ENCODE measurements around the gene TEX26.

TEX26 gene

DNA sequence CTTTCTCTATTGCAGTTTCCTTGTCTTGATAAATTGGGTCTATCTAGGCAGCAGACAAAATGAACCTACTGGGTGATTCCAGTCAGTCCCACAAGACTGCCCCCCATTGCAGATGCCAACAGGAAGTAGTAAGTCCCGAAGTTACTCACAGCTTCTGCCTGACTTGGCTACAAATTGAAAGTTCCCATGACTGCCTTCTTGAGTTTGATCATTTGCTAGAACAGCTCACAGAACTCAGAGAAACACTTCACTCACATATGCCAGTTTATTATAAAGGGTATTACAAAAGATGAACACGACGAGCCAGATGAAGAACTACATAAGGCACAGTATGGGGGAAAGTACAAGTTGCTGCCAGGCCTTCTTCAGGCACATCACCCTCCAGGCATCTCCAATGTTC, 50.0 kb downstream of the TEX26 start:
- no peak for DNase-seq

DNA sequence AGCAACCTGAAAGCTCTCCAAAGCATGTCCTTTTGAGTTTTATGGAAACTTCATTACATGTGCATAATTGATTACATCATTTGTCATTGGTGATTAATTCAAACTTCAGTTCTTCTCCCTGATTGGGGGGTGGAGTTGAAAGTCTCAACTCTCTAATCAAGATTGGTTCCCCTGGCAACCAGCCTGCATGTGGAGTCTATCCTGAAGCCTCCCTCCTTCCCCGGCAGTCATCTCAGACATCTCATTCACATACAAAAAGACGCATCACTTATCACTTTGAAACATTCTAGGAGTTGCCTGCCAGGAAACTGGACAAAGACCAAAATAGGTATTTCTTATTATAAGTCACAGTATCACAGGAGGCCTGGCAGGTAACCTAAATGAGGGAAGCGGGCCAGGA, 50.5 kb downstream of the TEX26 start:
- no peak for DNase-seq

DNA sequence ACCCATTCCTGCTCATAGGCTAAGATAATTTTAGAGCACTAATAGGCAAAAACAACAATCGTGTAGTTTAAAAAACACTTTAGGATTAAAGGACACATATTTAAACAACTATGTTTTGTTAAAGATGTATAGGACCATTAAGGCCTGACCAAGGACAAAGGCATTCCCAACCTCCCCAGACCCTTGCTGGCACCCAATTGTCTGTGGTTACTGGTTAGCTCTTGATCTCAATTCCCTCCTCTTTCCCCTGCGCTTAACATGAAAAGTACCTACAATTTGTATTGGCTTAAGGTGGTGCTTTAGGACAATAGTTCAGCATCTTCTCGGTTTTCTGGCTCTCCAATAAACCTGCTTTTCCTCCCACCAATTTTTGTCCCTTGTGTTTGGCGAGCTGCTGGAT, 51.0 kb downstream of the TEX26 start:
- no peak for DNase-seq

DNA sequence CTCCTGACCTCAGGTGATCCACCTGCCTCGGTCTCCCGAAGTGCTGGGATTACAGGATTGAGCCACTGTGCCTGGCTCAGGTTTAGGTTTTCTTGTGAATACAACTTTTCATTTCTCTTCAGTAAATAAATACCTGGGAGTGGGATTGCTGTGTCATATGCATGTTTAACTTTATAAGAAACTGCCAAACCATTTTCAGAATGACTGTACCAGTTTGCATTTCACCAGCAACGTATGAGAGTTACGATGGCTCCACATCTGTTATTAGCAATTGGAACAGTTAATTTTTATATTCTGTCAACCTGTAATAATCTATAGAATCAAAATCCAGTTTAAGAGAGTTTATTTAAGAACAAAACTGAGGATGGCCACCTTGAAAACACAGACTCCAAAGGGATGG, 52.2 kb downstream of the TEX26 start:
- no peak for DNase-seq

DNA sequence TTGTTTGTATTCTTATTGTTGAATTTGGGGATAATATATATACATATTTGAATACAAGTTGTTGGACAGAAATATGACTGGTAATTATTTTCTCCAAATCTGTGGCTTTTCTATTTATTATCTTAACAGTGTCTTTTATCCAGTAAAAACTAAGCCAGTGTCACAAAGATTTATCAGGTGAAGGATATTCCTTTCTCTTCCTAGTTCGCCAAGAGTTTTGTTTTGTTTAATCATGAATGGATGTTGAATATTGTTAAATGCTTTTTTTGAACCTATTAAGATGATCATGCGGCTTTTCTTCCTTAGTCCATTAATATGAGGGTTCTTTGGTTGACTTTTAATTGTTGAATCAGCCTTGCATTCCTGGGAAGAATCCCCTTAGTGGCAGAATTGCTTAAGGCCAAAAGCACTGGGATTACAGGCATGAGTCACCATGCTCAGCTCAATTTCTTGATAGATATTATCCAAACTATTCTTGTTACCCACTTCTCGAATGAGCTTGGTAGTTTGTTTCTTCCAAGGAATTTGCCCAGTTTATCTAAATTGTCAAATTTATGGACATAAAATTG, 53.3 kb downstream of the TEX26 start:
- no peak for DNase-seq

DNA sequence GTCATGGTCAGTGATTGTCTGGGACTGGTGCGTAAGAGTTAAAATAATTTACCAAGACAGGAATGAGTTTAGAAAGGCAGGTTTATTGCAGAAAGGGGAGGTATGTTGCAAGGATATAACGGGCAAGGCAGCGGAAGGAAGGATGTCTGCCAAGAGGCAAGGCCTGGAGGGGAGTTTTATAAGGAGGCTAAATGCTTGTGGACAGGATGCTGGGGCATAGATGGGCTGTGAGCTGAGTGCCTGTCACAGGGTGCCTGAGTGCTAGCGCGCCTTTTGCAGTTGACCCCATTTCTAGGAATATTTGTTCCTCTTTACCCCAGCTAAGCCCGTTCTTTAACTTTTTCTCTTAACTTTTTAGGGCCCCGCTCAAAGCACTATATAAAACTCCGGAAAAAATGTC, 58.7 kb downstream of the TEX26 start:
- peak; percentile 36 to 41 for DNase-seq

DNA sequence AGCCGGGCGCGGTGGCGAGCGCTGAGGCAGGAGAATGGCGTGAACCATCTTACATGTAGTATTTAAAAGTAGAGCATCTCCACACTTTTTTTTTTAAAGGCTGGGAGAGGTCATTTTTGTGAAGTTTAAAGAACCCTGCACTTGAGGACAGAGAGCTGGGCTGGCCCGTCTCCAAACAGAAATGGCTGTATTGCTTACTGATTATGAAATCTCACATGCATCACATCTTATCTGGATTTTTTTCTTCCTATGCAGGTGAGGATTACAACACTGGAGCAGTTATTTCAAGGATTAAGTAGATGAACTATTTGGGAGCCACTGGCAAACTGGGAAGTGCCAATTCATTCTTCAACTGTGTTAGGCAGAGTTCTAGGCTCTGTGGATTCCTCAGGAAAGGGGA, 59.5 kb downstream of the TEX26 start:
- DNase-seq, result no peak

DNA sequence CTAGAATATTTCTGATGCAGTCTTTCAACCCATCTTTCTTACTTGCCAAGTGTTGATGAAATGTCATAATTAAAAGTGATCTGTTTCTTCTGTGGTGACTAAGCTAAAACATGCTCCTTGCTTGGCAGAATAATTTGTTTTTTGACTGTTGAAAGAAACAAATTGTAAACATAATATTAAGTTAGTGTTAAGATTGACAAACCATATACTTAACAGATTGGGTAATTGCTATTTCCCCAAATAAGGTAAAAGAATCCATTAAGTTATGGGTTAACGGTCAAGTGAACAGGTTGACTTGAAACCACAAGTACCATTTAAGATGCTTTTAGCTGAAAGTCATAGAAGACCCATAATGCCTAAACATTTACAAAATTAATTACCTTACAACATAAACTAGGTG, 62.9 kb downstream of the TEX26 start:
- no peak for DNase-seq

DNA sequence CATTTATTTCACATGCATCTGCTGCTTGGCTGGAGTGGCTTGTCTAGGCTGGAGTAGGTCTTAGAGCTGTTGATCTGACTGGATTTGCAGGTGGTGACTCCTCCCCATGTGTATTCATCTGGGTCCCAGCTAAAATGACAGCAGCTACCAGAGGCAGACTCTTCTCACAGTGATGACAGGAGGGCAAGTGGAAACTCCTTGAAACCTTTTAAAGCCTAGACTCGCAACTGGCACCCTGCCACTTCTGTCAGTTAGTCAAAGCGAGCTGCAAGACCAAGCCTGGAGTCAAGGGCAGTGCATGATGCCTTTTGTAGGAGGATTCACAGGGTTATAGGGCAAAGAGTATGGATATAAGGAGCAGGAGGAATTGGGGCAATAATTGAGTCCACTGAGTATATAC, 65.2 kb downstream of the TEX26 start:
- DNase-seq, result no peak

DNA sequence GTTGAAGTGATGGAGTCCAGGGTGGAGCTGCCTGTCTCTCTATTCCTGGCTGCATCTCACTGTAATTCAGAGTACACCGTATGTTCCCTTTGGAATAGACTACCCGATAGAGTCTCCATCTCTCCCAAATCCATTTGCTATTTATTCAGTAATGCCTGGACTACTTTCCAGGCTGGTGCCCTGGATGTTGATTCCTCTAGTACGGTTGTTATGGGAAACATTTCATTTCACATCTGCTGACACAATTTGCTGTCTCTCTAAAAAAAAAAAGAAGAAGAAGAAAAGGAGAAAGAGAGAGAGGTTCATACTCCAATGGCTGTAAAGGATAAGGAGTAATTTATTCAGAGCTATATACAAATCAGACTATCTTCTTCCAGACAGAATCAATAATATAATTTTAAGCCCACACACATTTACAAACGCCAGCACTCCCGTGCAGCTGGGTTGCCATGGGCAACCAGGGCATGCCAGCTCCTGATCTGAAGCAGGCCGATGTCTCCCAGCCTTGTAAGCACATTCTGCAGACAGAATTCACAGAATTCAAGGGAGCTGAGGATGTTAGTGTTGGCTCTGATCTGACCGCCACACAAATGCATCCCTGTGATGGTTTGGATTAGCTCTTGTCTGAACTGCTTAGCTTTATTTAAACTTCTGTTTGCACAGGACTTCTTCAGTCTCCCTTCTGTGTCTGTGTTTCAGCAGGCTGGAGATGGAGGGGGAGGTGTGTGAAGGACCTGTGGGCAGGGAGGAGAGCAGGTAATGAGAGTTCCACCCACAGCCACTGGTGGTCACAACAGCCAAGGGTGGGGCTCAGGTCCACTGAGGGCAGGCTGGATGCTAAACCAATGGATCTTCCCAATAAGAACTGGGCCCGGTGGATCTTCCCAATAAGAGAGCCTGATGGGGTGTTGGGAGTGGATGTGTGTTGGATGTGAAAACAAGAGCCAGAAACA, 66.0 kb downstream of the TEX26 start:
- no peak for DNase-seq

DNA sequence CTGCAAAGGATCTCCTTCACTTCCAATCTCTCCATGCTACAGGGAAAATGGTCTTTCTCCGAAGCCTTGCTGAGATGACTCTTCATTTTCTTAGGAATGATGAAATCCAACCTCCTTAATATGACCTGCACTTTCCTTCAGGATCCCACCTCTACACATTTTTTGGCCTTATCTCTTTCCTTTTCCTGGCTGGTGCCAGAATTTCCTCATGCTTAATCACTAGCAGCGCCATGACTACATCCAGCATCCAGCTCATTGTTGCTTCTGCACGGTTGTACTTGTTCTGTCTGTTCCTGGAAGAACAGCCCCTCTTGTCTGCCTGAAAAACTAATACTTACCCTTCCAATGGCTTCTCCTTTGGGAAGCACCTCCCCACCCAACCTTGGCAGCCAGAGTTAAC, 68.4 kb downstream of the TEX26 start:
- no peak for DNase-seq

DNA sequence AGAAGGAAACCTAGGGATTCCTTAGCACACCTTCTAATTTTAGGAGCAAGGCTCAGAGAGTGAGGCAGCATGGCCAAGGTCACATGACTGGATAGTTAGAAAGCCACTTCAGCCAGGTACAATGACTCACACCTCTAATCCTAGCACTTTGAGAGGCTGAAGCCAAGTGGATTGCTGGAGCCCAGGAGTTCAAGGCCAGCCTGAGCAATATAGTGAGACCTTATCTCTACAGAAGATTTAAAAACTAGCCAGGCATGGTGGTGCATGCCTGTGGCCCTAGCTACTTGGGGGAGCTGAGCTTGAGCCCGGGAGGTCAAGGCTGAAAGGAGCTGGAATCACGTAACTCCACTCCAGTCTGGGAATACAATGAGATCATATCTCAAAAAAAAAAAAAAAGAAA, 69.2 kb downstream of the TEX26 start:
- DNase-seq, result no peak

DNA sequence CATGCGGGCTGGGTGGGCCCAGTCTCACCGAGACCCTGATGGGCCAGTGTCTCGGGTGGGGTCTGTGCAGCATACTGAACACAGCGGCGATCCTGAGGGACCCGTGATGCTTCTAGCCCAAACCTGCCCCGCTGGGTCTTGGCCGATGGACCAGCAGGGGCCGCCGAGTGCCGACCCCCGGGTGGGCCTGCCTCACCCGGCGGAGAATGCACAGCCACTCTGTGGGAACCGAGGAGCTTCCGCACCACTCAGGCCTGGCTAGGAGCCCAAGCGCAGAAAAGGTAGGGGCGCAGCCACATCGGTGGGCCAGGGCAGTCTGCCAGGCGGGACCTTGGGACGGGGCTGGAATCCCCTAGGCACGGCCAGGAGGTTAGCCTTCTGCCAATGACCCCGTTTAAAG, 72.6 kb downstream of the TEX26 start:
- no peak for DNase-seq

DNA sequence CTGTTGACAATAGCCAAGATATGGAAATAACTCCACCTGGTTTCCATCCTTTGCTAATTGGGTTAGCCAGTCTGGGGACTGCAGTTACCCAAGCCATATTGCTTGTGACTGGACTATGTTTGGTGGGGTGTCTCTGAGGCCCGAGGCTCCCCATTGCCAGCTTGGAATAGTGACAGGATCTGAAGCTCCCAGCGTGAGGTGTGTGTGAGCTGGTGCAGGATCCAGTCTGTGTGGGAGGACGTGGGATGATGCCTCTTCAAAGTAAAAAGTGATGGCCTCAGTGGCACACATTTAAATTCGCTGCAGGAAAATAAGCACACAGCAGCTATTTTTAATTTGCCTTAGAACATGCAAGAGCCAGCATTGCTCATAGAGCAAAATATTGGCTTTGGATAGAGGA, 75.0 kb downstream of the TEX26 start:
- no peak for DNase-seq

DNA sequence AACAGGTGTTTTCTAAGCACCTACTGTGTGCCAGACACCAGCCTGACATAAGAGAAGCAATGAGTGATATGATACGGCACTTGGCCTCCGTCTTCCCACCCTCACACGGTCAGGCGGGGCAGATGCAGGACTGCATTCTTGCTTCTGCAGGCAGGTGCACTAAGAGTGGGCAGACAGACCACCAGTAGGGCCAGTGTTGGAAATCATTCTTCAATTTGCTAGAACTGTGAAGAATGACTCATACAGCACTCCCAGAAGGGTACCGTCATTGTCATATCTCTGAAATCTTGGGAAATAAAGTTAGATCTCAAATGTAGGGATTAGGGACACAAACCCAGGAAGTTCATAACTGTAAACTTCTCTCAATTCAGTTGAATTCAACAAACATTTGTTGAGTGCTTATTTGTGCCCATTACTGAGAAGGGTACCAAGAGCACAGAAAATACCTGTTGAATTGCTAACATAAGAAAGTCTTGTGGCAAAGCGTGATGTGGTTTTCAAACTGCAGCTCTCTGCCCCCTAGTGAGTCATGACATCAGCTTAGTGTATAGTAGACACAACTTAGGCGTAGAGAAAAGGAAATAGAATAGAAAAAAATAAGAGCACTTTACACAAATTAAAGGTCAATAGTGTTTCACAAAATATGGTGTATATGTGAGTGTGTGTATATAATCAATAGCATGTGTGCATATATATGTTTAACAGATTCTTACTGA, 76.1 kb downstream of the TEX26 start:
- DNase-seq, result no peak

DNA sequence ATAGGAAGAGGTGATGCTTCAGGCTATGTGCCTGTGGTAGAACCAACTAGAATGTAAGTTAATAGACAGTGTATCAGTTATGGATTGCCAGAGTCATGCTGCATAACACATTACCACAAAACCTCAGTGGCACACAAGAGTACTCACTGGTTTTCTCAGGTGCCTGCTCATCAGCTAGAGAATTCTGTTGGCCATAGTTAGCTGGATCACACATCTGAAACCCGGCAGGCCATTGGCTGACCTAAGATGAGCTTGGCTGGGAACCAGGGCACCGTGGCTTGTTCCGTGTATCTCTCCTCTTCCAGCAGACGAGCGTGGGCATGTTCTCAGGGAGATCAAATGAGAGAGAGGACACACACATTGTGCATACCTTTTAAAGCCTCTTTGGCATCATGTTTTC, 76.7 kb downstream of the TEX26 start:
- DNase-seq, result no peak

DNA sequence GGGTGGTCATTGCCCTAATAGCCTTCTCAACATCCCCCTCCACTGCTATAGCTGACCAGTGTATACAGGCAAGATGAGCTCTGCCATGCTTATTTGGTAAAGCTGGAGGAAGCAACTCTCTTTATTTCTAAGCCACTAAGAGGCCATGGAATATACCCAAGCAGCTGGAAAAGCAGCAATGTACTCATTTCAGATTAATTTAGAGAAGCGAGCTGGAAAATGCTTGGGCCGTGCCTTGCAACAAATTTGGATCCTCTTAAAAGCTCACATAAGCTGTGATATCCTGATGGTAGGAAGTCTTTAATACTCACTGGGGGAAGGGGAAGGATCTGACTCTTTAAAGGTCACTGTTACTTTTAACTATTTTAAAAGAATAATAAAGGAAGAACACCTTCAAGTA, 77.8 kb downstream of the TEX26 start:
- DNase-seq, result no peak

DNA sequence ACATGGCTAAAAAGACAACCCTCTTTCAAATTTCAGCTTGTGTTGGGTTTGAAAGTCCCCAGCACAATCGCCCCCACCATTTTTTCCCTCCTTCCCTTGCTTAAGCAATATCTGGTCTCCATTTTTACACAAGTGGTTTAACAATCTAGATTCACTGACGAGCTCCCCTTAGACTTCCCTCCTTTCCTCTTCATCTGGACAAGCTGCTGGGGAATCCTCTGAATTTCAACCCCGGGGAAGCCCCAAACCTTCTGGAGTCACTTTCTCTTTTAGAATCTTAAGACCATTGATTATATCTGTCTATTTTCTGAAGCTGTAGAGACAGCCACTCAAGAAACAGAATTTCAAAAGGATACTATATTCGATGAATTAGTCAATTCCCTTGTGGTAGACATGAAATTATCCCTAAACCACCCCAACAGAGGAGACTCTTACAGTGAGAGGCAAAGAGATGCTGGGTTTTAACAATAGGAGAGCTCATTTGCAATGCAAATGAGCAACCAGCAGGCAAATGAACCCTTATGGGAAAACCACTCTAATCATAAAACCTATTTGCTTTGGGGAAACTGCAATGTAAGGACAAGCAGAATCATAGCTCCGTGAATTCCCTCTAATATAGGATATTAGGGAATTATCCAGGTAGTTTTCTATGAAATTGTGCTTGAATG, 78.9 kb downstream of the TEX26 start:
- DNase-seq, result no peak

DNA sequence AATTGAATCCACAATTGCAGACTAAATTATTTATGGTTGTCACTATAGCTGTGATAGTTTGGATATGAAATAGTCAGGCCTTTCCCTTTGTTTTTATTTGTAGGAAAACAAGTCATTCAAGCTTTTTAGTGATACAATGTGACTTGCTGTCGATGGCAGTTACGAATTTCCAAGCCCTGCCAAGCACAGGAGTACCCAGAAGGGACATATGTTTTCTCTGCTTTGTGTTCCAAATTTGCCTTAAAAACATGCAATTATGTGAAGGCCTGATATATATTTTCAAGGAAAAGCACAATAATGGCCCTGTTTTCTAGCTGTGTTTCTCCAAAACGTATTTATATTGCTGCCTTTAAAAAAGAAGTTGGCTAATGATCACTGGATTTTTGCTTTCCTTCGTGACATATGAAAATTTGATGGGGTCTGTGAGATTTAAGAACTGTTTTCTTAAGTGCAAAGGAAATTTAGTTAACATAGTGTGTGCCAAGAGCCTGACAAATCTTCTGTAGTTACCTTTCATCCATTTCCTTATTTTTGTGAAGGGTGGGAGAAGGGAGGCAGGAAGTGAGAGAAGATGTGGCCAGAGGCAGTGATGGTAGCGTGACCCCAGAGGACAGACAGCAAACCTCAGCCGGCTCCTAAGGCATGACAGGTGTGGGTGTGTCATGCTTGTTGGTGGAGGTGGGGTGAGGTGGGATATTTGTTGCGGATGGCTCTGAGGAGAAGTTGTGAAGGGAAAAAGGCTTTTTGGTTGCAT, 79.6 kb downstream of the TEX26 start:
- peak; percentile 0 to 4 for DNase-seq

DNA sequence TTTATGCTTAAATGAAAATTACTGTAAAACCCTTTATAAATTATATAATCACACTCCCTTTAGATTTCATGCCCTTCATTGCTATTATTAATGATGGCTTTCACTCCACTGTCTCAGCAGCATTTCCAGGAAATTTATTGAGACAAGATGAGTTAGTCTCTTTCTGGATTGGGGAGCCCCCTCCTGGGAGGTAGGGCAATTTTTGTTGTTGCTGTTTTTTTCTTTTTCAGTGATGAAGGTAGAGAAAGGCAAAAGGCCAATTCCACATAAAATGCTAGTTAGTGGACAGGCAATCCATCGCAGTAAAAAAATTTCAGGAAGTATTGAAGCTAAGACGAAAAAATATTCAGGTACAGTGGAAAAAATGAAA, 80.2 kb downstream of the TEX26 start:
- peak in 1 of 2 experiments; percentile 0 for DNase-seq

DNA sequence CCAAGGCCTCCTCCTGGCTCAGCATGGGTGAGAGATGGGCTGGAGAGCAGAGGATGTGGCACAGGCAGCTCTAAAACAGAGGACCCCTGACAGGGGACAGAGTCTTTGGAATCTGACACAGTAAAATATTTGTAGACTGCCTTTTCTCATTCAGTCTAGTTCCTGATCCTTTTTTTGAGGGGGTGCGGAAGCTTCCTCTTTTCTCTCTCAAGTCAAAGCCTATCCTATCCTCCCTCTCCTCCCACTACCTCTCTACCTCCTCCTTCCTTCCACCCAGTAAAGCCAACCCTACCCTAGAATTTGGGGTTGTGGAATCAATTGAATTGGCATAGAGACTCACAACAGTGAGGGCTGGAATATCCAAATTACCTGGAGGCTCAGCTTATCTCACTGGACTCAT, 82.0 kb downstream of the TEX26 start:
- peak; percentile 34 to 35 for DNase-seq

DNA sequence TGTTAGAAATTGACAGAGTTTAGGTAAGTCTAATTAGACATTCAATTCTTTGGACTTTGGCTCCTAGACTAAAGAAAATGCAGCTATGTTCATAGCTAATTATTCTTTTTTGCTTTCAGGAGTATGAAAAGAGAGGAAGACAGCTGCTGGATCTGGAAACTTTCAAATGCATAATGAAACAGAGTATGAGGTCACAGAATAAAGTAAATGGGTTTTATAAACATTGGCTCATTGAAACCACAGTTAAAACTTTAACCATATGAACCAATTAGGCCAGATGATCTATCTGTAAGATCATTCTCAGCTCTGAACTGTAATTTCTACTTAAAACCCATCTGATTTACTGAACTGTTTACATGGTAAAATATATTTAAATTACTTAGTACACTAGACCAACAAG, 82.7 kb downstream of the TEX26 start:
- DNase-seq, result no peak

All from Kasumi-1 (cell line).